GM18951 (cell line): ENCODE results near the gene TMEM176A.
"Not testable (repeated sequence)": the region's sequence is repeated elsewhere in the genome, so short reads cannot be mapped to it uniquely, and the experiment has no call there.

Experiments
- POLR2A ChIP-seq: IDR thresholded peaks from 4 replicates; pipeline ENCODE4 v1.6.1; 2011; ENCODE audit warnings: mild to moderate bottlenecking; ENCODE audit not compliant: insufficient read length, insufficient read depth; ENCODE audit errors: extremely low read depth
- in situ Hi-C: fragments of 300-500 bp; cut with MboI; formaldehyde crosslinking; loops from one replicate; pipeline ENCODE4 v1.12.0; 2022; ENCODE audit warnings: low sequenced_read_pairs, mixed read lengths, inconsistent platforms; ENCODE audit not compliant: unreplicated experiment

TMEM176A gene, protein sequence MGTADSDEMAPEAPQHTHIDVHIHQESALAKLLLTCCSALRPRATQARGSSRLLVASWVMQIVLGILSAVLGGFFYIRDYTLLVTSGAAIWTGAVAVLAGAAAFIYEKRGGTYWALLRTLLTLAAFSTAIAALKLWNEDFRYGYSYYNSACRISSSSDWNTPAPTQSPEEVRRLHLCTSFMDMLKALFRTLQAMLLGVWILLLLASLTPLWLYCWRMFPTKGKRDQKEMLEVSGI

DNA sequence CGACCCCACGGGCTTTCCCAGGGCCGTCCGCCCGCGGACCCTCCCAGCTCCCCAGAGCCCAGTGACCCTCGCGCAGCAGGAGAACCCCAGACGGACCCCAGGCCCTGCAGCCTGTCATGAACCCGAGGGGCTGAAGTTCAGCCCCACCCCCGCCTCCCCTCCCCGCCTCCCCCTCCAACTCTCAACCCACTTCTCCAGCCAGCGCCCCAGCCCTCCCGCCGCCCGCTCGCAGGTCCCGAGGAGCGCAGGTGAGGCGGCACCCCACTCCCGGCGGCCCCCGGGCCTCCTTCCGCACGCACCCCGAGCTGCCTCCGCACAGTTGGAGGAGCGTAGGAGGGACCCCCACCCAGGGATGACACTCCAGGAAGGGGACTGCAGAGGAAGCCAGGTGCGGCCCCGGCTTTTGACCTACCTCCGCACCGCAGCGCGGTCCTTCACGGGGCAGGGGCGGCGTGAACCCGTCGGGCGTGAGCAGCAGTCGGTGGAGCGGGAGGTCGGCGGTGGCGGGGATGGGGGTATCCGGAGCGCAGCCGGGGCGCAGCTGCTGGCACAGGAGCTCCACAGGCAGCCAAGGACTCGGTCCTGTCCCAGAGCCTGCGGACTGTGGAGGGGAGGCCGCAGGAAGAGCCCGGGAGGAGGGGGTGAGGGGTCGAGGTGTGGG, at the start of gene TMEM176A:
TMEM176A (plus strand) TSS at position 189 of the 661 bp plus-strand sequence. CDS start 782 bp downstream, outside the sequence.
- TF ChIP-seq POLR2A = no peak
- in situ Hi-C loops = no loop called here

DNA sequence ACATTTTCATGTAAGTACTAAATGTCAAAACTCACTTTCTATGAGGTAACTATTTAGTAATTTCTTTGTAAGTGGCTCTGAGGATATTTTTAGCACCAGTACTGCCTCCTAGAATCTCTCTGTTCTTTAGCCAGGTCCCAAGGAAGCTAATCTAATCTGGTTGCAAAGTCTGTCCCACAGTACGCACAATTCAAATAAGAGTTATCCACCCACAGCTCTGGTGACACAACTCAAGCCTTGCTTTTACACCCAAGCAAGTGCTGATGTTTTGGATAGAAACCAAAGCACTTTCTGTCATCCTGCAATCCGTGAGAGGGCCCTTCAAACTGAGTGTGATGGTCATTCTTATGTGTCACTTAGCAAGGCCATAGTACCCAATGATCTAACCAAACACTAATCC, 48.9 kb upstream of the TMEM176A start:
- TF ChIP-seq POLR2A = no peak
- in situ Hi-C loops = loop anchor here (10.0 kb wide), 2 partner anchors 287 to 317 kb away; no protein-coding TSS in a partner anchor

DNA sequence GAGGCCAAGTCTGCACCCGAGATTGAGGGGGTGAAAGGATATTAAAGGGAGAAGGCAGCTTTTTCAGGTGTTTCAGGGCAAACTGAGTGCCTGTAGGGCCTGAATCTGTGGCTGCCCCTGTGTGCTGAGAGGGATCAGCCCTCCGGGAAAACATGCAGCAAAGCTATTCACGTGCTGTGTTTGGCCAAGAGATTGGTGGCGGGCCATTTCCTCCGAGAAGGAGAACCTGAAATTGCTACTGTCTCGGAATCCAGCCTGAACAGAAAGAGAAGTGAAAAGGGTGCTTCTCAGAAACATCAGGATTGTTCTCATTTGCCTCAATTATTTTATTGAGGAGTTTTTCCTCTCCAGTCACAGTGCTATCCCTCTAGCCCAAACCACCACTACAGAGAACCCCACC, 47.3 kb upstream of the TMEM176A start:
- in situ Hi-C loops = loop anchor here (10.0 kb wide), 2 partner anchors 288 to 318 kb away; no protein-coding TSS in a partner anchor

DNA sequence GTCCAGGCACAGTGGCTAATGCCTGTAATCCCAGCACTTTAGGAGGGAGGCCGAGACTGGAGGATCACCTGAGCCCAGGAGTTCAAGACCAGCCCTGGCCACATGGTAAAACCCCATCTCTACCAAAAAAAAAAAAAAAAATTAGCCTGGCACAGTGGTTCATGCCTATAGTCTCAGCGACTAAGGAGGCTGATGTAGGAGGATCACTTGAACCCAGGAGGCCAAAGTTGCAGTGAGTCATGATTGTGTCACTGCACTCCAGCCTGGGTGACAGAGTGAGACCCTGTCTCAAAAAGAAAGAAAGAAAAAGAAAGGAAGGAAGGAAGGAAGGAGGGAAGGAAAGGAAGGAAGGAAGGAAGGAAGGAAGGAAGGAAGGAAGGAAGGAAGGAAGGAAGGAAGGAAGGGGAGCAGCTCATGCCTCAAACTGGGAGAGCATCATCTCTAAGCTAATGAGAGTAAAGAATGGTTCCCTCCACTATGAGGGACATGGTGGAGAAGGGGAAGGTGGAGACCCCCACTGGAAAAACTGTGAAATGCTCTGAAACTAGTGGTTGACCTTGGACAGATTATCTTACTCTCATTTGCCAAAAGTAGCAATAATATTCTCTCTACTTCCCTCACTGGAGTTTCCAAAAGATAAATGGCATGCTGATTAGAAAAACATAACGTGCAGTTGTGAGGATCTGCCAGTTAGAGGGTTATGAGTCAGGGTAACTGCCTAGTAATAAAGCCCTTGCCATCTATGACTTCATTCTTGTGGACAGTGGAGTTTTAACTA, 46.6 kb upstream of the TMEM176A start:
- in situ Hi-C loops = loop anchor here (10.0 kb wide), 2 partner anchors 289 to 319 kb away; no protein-coding TSS in a partner anchor
- no peak for TF ChIP-seq POLR2A

More for the DNA sequence above, 47.3 kb upstream of the TMEM176A start:
- TF ChIP-seq POLR2A = no peak

DNA sequence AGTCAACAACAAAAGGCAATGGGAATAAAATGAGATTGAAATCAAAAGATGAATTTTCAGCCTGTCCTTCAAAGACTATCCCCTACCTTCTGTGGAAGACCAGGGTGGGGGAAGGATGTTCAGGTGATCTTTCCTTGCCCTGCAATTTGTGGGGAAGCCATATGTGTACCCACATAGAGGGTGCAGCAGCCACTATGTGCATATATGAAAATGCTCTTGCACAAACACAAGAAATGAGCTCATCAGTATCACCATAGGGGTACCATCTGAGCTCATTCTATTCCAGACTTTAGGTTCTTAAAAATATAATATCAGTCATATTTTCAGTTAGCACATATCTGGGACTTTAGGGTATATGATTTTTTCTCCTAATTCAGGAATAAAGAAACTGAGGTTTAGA, 45.6 kb upstream of the TMEM176A start:
- in situ Hi-C loops = loop anchor here (10.0 kb wide), 2 partner anchors 290 to 320 kb away; no protein-coding TSS in a partner anchor

DNA sequence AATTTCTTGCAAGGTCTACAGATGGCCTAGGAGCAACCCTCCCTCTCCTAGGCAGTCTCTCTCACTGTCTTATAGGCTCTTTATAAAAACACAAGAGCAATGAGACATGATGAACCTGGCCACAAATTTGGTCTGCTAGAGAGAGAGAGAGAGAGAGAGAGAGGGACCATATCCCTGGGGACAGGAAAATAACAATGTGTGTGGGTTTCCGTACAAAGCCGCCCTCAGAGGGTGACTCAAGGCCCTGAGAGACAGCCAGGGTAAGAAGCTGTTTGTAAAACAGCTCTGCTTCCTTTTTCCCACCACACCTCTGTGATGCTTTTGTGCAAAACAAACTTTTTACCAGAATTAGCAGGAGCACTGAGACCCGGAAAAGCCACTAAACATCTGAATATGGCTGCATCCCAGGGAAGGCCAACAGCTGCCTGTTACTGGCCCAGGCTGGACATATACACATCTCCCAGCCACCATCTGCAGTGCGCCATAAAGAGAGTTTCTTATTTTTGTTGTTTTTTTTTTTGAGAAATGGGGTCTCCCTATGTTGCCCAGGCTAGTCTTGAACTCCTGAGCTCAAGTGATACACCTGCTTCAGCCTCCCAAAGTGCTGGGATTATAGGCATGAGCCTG, 45.0 kb upstream of the TMEM176A start:
- no peak for TF ChIP-seq POLR2A
- in situ Hi-C loops = loop anchor here (10.0 kb wide), 2 partner anchors 291 to 321 kb away; no protein-coding TSS in a partner anchor

More for the DNA sequence above, 45.6 kb upstream of the TMEM176A start:
- no peak for TF ChIP-seq POLR2A

DNA sequence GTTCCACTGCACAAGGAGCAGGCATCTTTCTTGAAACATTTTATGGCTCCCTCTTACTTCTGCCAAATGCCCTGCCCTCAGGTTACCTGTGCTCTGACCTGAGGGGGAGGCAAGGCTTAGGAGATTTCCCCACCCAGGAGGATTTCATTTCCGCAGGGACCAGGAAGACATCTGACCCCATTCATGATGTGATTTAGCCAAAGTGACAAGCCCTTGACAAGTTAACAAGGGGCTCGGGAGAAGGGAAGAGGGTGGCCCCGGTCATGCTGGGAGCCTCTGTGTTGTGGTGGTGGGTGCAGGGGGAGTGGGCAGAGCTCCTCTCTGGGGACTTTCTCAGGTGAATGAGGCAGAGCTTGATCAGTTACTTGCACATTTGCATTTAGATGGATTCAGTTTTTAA, 44.4 kb upstream of the TMEM176A start:
- no peak for TF ChIP-seq POLR2A
- in situ Hi-C loops = loop anchor here (10.0 kb wide), 2 partner anchors 291 to 321 kb away; no protein-coding TSS in a partner anchor

DNA sequence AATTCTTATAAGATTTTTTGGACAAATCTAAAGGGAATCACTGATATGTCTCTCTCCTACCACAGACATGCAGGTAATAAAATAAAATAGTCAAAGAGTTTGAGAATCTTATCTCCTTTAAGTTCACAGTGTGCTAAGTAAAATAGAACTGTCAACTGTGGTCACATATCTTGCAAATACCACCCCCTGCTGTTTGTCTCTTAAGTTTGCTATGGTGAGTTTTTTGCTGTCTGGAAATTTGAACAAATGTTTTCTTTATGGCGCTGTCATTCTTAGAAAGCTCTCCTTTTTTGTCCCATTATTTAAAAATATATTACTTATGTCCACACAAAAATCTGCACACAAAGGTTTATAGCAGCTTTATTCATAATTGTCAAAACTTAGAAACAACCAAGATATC, 43.7 kb upstream of the TMEM176A start:
- TF ChIP-seq POLR2A = no peak
- in situ Hi-C loops = loop anchor here (10.0 kb wide), 2 partner anchors 292 to 322 kb away; no protein-coding TSS in a partner anchor

DNA sequence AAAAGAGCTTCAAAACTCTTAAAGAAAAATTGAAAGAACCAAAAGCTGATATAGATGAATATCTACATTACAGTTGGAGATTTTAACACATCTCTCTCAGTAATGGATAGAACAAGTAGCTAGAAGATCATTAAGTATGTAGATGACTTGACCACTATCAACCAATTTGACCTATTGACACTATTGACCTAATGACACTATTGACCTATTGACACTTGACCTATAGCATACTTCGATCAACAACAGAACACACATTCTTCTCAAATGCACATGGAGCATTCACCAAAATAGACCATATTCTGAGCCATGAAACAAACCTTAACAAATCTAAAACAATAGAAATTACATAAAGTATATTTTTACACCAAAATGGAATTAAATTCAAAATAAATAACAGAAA, 41.1 kb upstream of the TMEM176A start:
- no peak for TF ChIP-seq POLR2A
- in situ Hi-C loops = loop anchor here (10.0 kb wide), 2 partner anchors 295 to 325 kb away; no protein-coding TSS in a partner anchor

DNA sequence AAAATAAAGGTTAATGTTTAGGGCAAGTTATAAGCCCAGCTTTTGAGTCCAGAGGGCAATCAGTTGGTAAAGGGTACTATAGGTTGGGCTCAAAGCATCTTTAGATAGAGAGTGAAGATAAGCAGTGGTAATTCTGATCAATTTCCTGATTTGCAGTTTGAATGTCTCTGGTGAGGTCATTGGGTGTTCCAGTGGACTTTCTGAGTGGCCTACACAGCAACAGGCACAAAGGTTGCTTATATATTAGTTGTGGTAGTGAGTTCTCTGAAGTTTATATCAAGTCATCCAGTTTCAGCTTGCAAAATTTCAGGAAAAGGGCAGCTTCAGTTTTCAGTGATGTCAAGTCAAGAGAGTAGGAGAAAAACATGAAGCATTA, 34.2 kb upstream of the TMEM176A start:
- no peak for TF ChIP-seq POLR2A
- in situ Hi-C loops = no loop called here

DNA sequence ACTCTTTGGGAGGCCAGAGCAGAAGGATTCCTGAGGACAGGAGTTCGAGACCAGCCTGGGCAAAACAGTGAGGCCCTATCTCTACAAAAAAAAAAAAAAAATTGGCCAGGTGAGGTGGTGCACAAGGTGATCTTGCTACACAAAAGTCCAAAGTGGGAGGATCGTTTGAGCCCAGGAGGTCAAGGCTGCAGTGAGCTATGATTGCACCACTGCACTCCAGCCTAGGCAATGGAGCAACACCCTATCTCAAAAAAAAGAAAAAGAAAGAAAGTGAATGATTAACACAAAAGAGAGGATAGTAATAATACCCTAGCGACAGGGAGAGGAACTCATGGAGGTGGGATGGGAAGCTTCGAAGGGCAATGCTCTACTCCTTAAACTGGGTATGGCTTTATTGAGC, 30.8 kb upstream of the TMEM176A start:
- in situ Hi-C loops = no loop called here
- no peak for TF ChIP-seq POLR2A

DNA sequence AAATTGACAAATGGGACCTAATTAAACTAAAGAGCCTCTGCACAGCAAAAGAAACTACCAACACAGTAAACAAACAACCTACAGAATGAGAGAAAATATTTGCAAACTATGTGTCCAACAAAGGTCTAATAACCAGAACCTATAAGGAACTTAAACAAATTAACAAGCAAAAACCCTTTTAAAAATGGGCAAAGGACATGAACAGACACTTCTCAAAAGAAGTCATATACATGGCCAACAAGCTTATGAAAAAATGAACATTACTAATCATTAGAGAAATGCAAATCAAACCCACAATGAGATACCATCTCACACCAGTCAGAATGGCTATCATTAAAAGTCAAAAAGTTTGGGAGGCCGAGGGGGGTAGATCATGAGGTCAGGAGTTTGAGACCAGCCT, 26.4 kb upstream of the TMEM176A start:
- in situ Hi-C loops = not testable (repeated sequence)
